H1 (cell line): ENCODE measurements around the gene GIPC2. TPM values are rescaled to one million over a fixed set of nuclear protein-coding genes. Genes with fewer than 3 reads are reported as not detected.

Source experiments
- RAD21 ChIP-seq, 2 experiments: IDR thresholded peaks in 1 of 2; conservative IDR thresholded peaks in 1 of 2; 2 replicates each; pipeline ENCODE4 v1.6.1; 2011; ENCODE audit warnings: low read depth in 2 of 2, low read length in 2 of 2, improper control_type of control experiment in 1 of 2, inconsistent platforms in 1 of 2, mild to moderate bottlenecking in 1 of 2, moderate library complexity in 1 of 2
- SAP30 ChIP-seq: fragments of 300-600 bp; sonication (generic); IDR thresholded peaks from 2 replicates; pipeline ENCODE4 v1.7.1; 2012; ENCODE audit warnings: low read length, moderate library complexity, mild to moderate bottlenecking, inconsistent platforms; ENCODE audit not compliant: insufficient read depth, insufficient replicate concordance
- YY1 ChIP-seq: IDR thresholded peaks from 2 replicates; pipeline ENCODE4 v1.6.1; 2011; ENCODE audit warnings: low read depth, mild to moderate bottlenecking, low read length
- polyA plus RNA-seq, 7 experiments: library from polyadenylated mRNA; depleted of rRNA in 3 of 7; stranded (reverse) in 5 of 7; unstranded in 2 of 7; fragments of >200 nt in 5 of 7; fragments of 200-250 nt in 2 of 7; gene quantifications; 1 replicate in 5 of 7; 2 replicates in 1 of 7; 4 replicates in 1 of 7; pipeline versions ENCODE4 v1.2.1 to v1.2.3, GENCODE V29; 2011 to 2013; ENCODE audit warnings: missing spikeins in 2 of 7, mixed read lengths in 2 of 7
- total RNA-seq: library from RNA; stranded (reverse); fragmentation: NEBNext Ultra II Directional; extraction: Animal tissue kit (Norgen Biotek cat#: 25700); gene quantifications from 2 replicates; pipeline ENCODE4 v1.2.1, GENCODE V29; 2021

GIPC2 gene
- total and polyA plus RNA-seq, 2 of the 8 experiments (the other 6 are each of a cell fraction or from before 2014, with no cell fraction given), result 0.29 to 0.69 TPM

GRCh38 chr1:78088015-78088414 lies 42.2 kb downstream of the GIPC2 start (continued):
- TF ChIP-seq SAP30, result no peak
- TF ChIP-seq RAD21 (IDR thresholded peaks at IDR 0.05 in 1 of 2, conservative IDR thresholded peaks at IDR 0.05 in 1 of 2; ENCODE audit: low read depth in 2 of 2, low read length in 2 of 2), result no peak
- no peak for TF ChIP-seq YY1
